Measurements from ENCODE around the gene ZNF208.
"Not testable (repeated sequence)": the region's sequence is repeated elsewhere in the genome, so short reads cannot be mapped to it uniquely, and the experiment has no call there.

ZNF208 gene

DNA sequence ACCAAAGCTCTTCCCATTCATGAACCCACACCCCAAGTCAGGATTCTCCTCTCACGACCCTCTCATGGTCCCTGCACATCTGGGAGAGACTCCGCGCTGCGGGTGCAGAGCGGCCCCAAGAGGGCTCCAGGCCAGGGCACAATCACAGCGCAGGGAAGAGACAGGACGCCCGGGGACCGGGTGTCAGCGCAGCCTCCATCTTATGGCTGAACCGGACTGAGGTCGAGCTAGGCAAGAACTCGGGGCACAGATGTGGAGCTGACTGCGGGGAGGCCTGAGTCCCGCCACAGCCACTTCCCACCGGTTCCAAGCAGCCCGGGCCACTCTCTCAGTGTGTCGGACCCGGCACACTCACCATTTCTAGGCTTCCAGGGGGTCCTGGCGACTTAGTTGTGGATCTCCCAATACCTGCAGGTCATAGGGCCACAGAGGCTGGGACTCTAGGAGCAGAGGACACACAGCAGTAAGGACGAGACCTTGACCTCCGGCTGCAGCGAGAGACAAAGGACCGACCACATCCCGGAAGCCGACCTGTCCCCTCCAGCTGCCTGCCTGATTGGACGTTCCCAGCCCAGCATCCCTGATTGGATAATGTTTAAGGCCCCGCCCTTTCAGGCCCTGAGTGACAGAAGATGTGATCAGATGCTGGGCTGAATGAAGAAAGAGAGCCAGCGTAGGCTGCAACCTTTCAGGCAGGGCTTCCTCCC lies at the start of gene ZNF208:
Gene ZNF208, minus strand, starts transcription at position 507 of the 707 bp plus-strand sequence. Its CDS starts 149 bp downstream, at position 358.
- DNase-seq, result not testable (repeated sequence)

DNA sequence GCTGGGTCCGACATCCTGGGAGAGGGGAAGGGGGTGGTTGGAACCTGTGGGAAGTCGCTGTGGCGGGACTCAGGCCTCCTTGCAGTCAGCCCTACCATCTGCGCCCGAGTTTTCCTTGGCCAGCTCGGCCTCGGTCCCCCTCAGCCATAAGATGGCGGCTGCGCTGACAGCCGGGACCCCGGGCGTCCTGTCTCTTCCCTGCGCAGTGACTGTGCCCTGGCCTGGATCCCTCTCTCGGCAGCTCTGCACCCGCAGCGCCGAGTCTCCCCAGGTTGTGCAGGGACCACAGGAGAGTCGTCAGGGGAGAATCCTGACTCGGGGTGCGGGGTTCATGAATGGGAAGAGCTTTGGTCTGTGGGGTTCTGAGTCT lies 41.9 kb upstream of the ZNF208 start:
- no peak for DNase-seq

DNA sequence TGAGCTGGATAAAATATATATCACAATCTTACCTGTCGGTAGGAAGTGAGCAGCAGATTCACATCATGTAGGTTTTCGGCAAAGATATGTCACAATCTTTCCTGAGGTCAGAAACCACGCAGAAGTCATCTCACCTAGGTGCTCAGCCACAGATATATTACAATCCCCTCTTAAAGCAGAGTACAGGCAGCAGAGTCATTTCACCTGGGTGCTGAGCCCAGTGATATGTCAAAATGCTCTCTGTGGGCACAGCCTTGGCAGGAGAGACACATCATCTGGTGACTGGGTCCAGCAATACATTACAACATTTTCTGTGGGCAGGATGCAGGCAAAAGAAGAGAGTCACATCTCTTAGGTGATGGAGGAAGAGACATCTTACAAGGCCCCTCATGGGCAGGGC lies 30.4 kb upstream of the ZNF208 start:
- not testable (repeated sequence) for DNase-seq

DNA sequence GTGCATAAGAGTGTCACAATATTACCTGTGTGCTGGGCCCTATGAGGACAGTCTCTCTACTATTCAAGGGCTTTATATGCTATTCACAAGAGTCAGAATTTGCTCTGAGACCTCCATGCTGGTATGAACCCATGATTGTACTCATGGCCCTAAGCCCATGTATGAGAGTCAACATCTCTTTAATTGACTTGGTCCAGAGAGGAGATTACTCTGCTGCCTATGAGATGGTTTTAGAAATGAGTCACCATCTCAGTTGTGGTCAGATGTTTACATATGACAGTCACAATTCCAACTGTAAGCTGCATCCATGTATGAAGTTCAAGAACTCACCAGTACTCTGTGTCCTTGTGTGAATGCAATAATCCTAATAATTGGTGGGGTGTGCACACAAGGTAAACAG lies 19.9 kb upstream of the ZNF208 start:
- DNase-seq, result no peak

DNA sequence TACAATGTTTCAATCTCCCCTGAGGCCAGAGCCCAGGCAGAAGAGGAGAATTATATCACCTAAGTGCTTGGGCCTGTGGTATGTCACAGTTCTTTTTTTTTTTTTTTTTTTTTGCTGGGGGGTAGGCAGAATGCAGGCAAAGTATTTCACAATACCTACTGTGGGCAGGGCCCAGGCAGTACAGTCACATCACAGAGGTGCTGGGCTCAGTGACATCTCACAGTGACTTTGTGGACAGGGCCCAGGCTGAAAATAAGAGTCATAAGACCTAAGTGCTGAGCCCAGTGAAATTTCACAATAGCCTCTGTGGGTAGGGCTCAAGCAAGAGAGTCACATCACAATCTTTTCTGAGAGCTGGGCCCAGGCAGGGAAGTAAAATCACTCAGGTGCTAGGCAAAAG lies 15.9 kb upstream of the ZNF208 start:
- no peak for DNase-seq

DNA sequence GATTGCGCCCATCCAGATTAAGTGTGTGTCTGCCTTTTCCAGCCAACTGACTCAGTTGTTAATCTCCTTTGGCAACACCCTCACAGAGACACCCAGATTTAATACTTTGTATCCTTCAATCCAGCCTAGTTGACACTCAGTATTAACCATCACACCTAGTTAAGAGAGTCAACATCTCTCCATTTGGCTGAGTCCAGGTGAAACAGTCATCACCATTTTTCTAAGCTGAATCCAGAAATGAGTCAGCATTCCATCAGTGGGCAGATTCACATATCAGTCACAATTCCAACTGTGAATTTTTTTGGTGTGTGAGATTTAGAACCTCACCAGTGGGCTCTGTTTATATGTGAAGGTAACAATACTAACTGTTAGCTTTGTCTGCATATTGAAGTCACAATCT lies 14.8 kb upstream of the ZNF208 start:
- DNase-seq, result not testable (repeated sequence)

DNA sequence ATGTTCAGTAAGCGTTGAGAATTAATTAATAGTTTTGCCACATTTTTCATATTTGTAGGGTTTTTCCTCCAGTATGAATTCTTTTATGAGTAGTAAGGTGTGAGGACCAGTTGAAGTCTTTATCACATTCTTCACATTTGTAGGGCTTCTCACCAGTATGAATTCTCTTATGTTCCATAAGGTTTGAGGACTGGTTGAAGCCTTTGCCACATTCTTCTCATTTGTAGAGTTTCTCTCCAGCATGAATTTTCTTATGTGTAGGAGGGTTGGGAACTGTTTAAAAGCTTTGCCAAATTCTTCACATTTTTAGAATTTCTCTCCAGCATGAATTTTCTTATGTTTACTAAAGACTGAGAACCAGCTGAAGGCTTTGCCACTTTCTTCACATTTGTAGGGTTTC lies 40.3 kb downstream of the ZNF208 start:
- DNase-seq, result no peak

DNA sequence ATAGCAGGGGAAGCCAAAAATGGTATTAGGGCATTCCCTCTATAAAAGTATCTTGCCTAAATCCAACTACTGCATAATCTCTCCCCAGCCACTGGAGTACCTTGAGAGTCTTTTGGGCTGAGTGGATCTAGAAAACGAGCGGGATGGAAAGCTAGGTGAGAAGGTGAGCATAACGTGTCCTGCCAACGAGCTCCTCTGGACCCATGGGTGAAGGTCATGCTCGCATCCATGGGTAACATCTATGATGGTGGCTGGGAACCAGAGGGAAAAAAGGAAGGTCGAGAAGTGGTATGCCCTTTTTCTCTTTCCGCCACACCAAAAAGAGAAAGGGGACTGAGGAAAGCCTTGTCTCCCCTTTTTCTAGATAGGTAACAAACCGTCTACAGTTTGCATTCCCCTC lies 63.0 kb downstream of the ZNF208 start:
- DNase-seq, result no peak

DNA sequence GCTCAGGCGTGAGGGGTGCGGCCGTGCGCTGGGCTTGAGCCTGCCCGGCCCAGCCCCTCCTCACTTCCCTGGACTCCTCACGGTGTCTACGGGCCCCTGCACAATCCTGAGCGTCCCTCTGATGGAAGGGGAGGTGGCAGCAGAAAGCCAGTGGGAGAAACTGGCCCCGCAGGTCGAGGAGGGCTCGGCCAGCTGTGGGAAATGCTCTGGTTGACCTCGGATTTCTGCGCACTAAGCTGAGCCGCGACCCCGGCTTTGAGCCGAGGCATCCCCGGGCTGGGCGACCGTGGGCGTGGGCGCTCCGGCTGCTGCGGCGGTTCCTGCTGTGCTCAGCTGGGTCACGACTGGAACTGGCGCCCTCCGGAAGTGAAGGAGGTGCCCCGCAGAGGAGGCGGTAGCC lies 70.1 kb downstream of the ZNF208 start:
- no peak for DNase-seq

DNA sequence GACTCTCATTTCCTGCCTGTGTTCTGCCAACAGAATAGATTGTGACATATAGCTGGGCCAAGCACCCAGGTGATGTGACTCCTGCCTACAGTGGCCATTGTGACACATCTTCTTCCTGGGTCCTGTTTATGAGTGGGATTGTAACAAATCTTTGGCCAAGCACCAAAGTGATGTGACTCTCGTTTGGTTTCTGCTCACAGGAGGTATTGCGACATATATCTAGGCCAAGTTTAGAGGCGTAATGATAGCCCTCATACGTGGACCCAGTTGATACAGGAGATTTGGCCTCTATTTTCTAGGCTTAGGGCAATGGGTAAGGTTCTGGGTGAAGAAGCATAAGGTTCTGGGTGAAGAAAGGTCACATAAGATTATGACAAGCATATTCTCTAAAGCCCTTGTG lies 76.2 kb downstream of the ZNF208 start:
- DNase-seq, result no peak

DNA sequence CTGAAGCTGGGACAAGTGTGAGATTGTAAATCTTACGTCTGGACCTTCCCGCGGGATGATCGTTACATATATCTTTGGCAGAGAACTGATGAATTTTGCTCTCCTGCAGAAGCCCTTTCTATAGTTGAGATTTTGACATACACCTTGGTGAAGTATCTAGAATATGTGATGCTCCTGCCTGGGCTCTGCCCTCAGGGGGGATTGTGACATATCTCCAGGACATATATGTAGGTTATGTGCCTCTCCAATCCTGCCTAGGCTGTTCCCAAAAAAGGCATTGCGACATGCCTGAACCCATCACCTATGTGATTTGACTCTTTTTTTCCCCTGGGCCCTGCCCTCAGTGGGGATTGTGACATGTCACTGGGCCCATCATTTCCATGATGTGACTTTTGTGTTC lies 76.6 kb downstream of the ZNF208 start:
- DNase-seq, result no peak

DNA sequence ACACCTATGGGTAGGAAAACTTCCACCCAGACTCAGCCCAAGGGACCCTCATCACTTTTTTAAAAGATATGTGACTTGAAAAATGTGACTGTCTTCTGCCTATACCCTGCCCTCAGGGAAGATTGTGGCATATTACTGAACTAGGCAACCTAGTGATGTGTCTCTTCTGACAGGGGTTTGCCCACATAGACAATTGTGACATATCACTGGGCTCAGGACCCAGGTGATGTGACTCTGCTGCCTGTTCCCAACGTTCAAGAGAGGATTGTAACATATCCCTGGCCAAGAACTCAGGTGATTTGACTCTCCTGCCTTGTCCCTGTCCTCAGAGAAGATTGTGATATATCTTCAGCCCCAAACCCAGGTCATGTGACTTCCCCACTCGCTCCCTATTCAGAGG lies 88.5 kb downstream of the ZNF208 start:
- no peak for DNase-seq

DNA sequence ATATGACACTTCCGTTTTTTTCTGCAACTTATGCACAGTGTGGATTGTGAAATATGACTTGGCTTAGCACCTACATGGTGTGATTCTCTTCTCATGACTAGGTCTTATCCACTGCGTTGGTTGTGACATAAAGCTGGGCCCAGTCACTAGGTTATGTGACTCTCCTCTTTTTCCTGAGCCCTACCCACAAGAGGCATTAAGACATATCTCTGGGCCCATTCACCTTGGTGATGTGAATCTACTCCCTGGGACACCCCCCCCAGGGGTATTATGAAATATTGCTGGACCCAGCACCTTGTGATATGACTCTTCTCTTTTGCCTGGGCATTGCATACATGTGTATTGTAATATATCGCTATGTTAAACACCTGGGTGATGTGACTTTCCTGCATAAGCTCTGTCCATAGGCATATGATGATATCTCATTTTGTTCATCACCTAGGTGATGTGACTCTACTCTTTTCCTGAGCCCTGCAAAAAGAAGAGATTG lies 89.0 kb downstream of the ZNF208 start:
- DNase-seq, result no peak

DNA sequence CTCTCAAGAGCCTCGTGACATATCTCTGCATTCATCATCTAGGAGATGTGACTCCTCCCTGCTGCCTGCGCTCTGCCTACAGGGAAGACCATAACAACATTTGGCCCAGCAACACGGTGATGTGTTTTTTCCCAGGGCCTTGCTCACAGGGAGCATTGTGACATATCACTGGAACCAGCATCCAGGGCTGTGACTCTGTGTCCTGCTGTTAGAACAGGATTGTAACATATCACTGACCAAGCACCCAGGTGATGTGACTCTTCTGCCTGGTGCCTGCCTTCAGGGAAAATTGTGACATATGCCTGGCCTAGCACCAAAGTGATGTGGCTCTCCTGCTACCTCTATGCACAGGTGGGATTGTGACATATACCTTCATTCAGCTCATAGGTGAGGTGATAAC lies 95.3 kb downstream of the ZNF208 start:
- no peak for DNase-seq

DNA sequence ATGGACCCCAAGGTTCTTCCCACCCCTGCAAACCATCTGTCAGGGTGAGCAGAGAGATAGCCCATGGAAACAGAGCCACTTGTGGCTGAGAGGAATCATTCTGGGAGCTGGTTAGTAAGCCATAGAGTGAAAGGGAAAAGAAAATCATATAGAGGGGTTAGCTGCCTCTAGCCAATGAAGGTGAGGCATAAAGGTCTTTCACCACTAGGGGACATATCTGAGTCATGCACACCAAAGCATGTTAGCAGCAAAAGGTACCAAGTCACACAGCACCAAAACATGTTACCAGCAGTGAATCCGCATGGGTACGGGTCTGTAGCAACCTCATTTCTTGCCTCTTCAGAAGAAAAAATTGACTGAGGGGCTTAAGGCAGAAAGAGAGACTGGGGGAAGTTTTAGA lies 98.1 kb downstream of the ZNF208 start:
- no peak for DNase-seq

DNA sequence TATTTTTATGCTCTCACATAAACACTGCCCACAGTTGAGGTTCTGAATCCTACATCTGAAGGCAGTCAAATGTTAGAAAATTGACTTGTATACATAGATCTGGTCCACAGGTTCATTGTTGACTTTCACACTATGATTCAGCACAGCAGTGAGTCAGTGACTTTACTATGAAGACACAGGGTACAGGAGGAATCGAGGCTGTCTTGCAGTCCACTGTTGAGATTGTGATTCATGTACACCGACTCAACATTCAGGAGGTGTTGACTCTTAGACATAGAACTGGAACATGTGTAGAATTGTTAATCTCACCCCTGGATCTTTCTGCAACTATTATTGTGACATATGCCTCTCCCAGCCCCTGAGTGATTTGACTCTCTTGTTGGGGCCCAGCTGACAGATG lies 100.4 kb downstream of the ZNF208 start:
- no peak for DNase-seq

DNA sequence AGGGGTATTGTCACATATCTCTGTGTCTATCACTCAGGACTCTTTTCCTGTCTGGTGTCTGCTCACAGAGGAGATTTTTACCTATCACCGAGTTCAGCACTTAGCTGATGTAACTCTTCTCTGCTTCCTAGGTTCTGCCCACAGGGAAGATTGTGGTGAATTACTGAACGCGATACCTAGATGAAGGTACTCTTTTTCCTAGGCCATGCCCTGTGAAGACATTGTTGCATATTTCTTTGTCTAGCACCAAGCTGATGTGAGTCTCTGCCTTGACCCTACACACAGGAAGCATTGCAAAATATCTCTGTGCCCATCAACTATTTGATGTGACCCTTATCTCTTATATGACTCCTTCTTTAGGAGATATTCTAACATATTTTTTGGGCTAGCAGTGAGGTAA lies 102.7 kb downstream of the ZNF208 start:
- DNase-seq, result no peak

DNA sequence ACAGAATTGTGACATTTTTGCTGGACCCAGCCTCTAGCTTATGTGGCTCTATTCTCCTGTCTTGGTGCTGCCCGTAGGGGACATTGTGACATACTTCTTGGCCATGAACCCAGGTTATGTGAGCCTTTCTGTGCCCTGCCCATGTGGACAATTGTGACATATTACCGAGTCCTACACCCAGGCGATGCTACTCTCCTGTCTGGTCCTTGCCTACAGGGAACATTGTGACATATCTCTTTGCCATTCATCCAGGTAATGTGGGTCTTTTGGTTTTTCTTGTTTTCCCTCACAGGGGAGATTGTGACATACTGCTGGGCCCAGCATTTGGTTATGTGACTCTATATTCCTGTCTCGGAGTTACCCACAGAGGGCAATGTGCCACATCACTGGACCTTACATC lies 103.2 kb downstream of the ZNF208 start:
- DNase-seq, result no peak

DNA sequence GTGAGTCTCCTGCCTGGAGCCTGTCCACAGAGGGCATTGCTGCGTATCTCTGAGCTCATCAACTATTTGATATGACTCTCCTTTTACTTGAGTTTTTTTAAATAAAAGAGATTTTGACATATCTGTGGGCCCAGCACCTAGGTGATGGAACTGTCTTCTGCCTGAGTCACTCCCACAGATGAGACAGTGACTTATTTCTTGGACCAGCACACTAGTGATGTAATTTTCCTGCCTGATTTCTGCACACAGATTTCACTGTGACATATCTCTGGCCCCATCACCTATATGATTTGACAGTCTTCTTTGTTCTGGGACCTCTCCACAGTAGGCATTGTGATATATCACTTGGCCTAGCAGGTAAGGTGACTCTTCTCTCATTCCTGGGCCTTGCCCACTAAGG lies 108.2 kb downstream of the ZNF208 start:
- no peak for DNase-seq

DNA sequence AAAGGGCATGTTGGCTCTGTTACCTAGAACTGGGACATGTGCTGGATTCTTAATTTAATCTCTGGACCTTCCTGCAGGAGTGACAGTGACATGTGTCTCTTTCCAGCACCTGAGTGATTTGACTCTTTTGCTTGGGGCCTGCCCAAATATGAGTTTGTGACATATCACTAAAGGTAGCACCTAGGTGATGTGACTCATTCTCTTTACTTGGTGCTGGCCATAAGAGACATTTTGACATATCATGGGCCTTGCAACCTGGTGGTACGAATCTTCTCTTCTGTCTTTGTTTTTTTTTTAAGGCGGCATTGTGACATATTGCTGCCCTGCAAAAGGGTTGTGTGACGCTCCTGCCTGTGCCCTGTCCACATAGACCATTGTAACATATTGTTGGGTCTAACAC lies 108.9 kb downstream of the ZNF208 start:
- DNase-seq, result no peak

DNA sequence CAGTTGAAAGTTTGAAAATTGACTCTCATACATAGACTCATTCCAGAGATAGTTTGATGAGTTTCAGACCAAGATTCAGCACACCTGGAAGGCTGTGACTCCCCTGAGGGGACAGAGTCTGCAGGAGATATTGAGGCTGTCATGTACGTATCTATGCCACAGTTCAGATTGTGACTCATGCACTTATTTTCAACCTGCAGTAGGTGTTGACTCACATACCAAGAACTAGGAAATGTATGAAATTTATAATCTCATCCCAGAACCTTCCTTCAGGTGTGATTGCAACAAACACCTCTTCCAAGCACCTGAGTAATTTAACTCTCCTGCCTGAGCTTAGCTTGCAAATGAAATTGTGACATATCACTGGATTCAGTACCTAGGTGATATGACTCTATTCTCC lies 110.3 kb downstream of the ZNF208 start:
- no peak for DNase-seq

DNA sequence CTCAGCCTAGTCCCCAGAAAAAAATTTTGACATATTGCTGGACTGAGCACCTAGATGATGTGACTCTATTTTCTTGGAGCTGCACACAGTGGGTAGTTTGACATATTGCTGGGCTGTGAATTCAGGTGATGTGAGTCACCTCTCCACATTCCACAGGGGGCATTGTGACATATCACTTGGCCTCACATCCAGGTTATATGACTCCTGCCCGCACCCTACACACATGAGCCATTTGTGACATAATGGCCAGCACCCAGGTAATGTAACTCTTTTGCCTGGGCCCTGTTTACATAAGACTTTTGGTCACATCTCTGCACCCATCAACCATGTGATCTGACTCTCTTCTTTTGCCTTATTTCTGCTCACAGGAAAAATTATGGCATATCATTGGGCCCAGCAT lies 119.7 kb downstream of the ZNF208 start:
- no peak for DNase-seq

DNA sequence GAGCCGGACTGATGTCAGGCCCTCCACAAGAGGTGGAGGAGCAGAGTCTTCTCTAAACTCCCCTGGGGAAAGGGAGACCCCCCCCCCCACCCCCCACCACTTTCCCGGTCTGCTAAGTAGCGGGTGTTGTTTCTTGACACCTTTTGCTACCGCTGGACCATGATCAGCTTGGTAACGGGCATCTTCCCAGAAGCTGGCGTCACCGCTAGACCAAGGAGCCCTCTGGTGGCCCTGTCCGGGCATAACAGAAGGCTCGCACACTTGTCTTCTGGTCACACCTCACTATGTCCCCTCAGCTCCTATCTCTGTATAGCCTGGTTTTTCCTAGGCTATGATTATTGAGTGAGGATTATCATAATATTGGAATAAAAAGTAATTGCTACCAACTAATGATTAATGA lies 120.7 kb downstream of the ZNF208 start:
- DNase-seq, result not testable (repeated sequence)

DNA sequence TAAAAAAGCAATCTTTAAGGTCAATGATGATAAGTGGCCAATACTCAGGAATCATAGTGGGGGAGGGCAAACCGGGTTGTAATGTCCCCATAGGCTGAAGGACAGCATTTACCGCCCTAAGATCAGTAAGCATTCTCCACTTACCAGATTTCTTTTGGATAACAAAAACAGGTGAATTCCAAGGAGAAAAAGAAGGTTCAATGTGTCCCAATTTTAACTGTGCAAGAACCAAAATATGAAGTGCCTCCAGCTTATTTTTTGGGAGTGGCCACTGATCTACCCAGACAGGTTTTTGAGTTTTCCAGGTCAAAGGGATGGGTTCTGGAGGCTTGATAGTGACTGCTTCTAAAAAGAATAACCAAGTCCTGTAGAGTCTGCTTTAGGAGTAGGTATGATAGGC lies 125.2 kb downstream of the ZNF208 start:
- not testable (repeated sequence) for DNase-seq

DNA sequence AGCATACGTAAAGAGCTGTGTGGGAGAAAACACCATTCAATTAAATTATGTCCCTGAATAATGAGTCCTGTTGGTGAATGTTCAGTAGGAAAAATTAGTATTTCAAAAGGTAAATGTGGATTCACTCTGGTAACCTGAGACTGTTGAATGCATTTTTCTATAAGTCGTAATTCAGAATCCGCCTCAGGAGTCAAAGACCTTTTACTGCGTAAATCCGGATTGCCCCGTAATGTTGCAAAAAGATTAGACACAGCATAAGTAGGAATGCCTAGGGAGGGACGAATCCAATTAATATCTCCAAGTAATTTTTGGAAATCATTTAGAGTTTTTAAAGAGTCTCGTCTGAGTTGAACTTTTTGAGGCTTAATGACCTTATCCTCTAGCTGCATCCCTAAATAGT lies 126.0 kb downstream of the ZNF208 start:
- DNase-seq, result not testable (repeated sequence)
